Endothelial cell of umbilical vein (primary cell): ENCODE data around the gene DSCAML1. TPM values are rescaled to one million over a fixed set of nuclear protein-coding genes. Genes with fewer than 3 reads are reported as not detected.

Experiments used
- BruUV-seq: library from RNA; stranded (reverse); fragments of 400-500 nt; replicated peaks from 2 replicates; lab custom pipeline; 2021; lab: Mats Ljungman, UMichigan
- CTCF ChIA-PET: fragments of 300-600, 350-600 bp; sonication (Branson Sonifier 250); formaldehyde crosslinking; loops from one replicate; lab custom pipeline; 2021; ENCODE audit warnings: antibody characterized with exemption, inconsistent platforms; lab: Charles Lee
- POLR2A ChIA-PET: fragments of 300-600, 350-600 bp; sonication (Branson Sonifier 250); formaldehyde crosslinking; loops from one replicate; lab custom pipeline; 2021; ENCODE audit warnings: antibody characterized with exemption, inconsistent platforms; lab: Charles Lee
- DNase-seq: peaks from one replicate; pipeline ENCODE4 v3.0.0-alpha.2; 2011; ENCODE audit warnings: low read depth, low spot score
- FAIRE-seq: peaks from 2 replicates; lab custom pipeline; 2011; peaks lifted over from hg19 to GRCh38; lab: Jason Lieb, UNC
- H2AFZ ChIP-seq: 2 replicates; pipeline ENCODE4 v1.6.0; 2012; ENCODE audit warnings: low read depth, low read length, control low read depth, inconsistent platforms
- H3K27ac ChIP-seq: 2 replicates; pipeline ENCODE4 v1.5.1; 2011; ENCODE audit warnings: low read depth, mild to moderate bottlenecking, control low read depth, low read length, moderate library complexity; ENCODE audit not compliant: insufficient read depth
- H3K27me3 ChIP-seq, 2 experiments: 2 replicates each; pipeline versions ENCODE4 v1.6.0 to v1.6.1; 2011; ENCODE audit warnings: low read length in 2 of 2, mixed read lengths in 1 of 2; ENCODE audit not compliant: control insufficient read depth in 2 of 2, insufficient read depth in 2 of 2
- H3K36me3 ChIP-seq, 2 experiments: 2 replicates in 1 of 2; 3 replicates in 1 of 2; pipeline ENCODE4 v1.5.1; 2011; ENCODE audit warnings: low read length in 2 of 2, mild to moderate bottlenecking in 1 of 2, moderate library complexity in 1 of 2; ENCODE audit not compliant: control insufficient read depth in 2 of 2, insufficient read depth in 2 of 2; ENCODE audit errors: extremely low read depth in 1 of 2
- H3K4me1 ChIP-seq: 3 replicates; pipeline ENCODE4 v1.5.1; 2011; ENCODE audit warnings: mild to moderate bottlenecking, low read length; ENCODE audit not compliant: control insufficient read depth, insufficient read depth; ENCODE audit errors: extremely low read depth
- H3K4me2 ChIP-seq: 2 replicates; pipeline ENCODE4 v1.6.1; 2011; ENCODE audit warnings: low read length, control low read depth, mixed read lengths; ENCODE audit not compliant: insufficient read depth
- H3K4me3 ChIP-seq, 3 experiments: fragments of 200-600 bp in 1 of 3; sonication (generic), shearing (Covaris generic) in 1 of 3; replicated peaks in 1 of 3; 2 replicates each; pipeline ENCODE4 v1.5.1; 2011 to 2016; ENCODE audit warnings: control low read depth in 3 of 3, low read length in 3 of 3, mild to moderate bottlenecking in 2 of 3, inconsistent platforms in 1 of 3, low read depth in 1 of 3, moderate library complexity in 1 of 3; ENCODE audit not compliant: insufficient read depth in 1 of 3
- H3K79me2 ChIP-seq: 2 replicates; pipeline ENCODE4 v1.6.0; 2012; ENCODE audit warnings: low read length, inconsistent platforms; ENCODE audit not compliant: control insufficient read depth, insufficient read depth
- H3K9ac ChIP-seq: replicated peaks from 2 replicates; pipeline ENCODE3; 2011; ENCODE audit warnings: low read length, control low read depth; ENCODE audit not compliant: insufficient read depth; ENCODE audit errors: extremely low read depth
- H3K9me1 ChIP-seq: replicated peaks from 3 replicates; pipeline ENCODE4 v1.6.0; 2011; ENCODE audit warnings: mild to moderate bottlenecking, low read length; ENCODE audit not compliant: control insufficient read depth, insufficient read depth; ENCODE audit errors: extremely low read depth
- H3K9me3 ChIP-seq: replicated peaks from 2 replicates; pipeline ENCODE4 v1.5.1; 2012; ENCODE audit warnings: low read length, inconsistent platforms; ENCODE audit not compliant: control insufficient read depth, insufficient read depth
- H4K20me1 ChIP-seq: replicated peaks from 2 replicates; pipeline ENCODE3; 2011; ENCODE audit warnings: mild to moderate bottlenecking, low read length; ENCODE audit not compliant: control insufficient read depth, insufficient read depth; ENCODE audit errors: extremely low read depth
- CTCF ChIP-seq, 2 donors: IDR thresholded peaks; 1 replicate in 1 of 2; 2 replicates in 1 of 2; pipeline ENCODE4 v1.5.1; 2011; ENCODE audit warnings: low read length in 2 of 2, mild to moderate bottlenecking in 2 of 2, moderate library complexity in 2 of 2, control low read depth in 1 of 2, inconsistent platforms in 1 of 2, low read depth in 1 of 2; ENCODE audit not compliant: insufficient read depth in 1 of 2; ENCODE audit errors: extremely low read depth in 1 of 2
- EZH2 ChIP-seq: IDR thresholded peaks from 2 replicates; pipeline ENCODE4 v1.6.1; 2012; ENCODE audit warnings: borderline replicate concordance, low read depth, mild to moderate bottlenecking, moderate library complexity, low read length, inconsistent platforms; ENCODE audit not compliant: severe bottlenecking
- FOS ChIP-seq: IDR thresholded peaks from 2 replicates; pipeline ENCODE4 v1.6.1; 2011; ENCODE audit warnings: mild to moderate bottlenecking, low read length, moderate library complexity, borderline replicate concordance; ENCODE audit not compliant: insufficient read depth
- GATA2 ChIP-seq: IDR thresholded peaks from 2 replicates; pipeline ENCODE4 v1.7.0; 2011; ENCODE audit warnings: low read depth, mild to moderate bottlenecking, moderate library complexity, mixed read lengths, low read length; ENCODE audit not compliant: insufficient read length, insufficient read depth
- JUN ChIP-seq: IDR thresholded peaks from 2 replicates; pipeline ENCODE4 v1.6.1; 2011; ENCODE audit warnings: borderline replicate concordance, low read depth; ENCODE audit not compliant: insufficient read length, insufficient read depth
- MAX ChIP-seq: IDR thresholded peaks from 2 replicates; pipeline ENCODE4 v1.6.1; 2011; ENCODE audit not compliant: insufficient read depth, insufficient read length
- MYC ChIP-seq: IDR thresholded peaks from one replicate; pipeline ENCODE4 v1.6.1; 2011; ENCODE audit warnings: mild to moderate bottlenecking, low read depth, low read length
- POLR2A ChIP-seq: IDR thresholded peaks from 2 replicates; pipeline ENCODE4 v1.6.1; 2012; ENCODE audit warnings: low read depth, mild to moderate bottlenecking, control low read depth, low read length
- POLR2AphosphoS5 ChIP-seq: IDR thresholded peaks from 2 replicates; pipeline ENCODE4 v1.6.1; 2012; ENCODE audit warnings: low read depth, mild to moderate bottlenecking, control low read depth, low read length, moderate library complexity; ENCODE audit not compliant: insufficient read depth
- dilution Hi-C: fragments of 300-500 bp; cut with MboI; formaldehyde crosslinking; loops from one replicate; pipeline ENCODE4 v1.15.0; 2019; ENCODE audit warnings: low sequenced_read_pairs; ENCODE audit not compliant: extremely low pct_ligation_motif_present
- intact Hi-C: fragments of 100-400 bp; cut with micrococcal nuclease; formaldehyde crosslinking; loops from one replicate; pipeline ENCODE4 v1.10.0; 2022
- polyA plus RNA-seq, 4 experiments: library from polyadenylated mRNA; depleted of rRNA in 3 of 4; stranded (reverse) in 3 of 4; unstranded in 1 of 4; fragments of >200 nt; gene quantifications; 2 replicates each; pipeline versions ENCODE4 v1.2.1 to v1.2.3, GENCODE V29; 2011 to 2012; ENCODE audit warnings: missing spikeins in 1 of 4
- total RNA-seq: library from RNA; stranded (reverse); gene quantifications from 2 replicates; pipeline ENCODE4 v1.2.3, GENCODE V29; 2021

The DSCAML1 gene
- total and polyA plus RNA-seq, 2 donors (not counting 3 experiments of a cell fraction or from before 2014, with no cell fraction given): not detected

- dilution Hi-C loops: no loop called here
- CTCF ChIA-PET: no interaction called here
These were observed 232.7 kb downstream of the DSCAML1 start for GRCh38 chr11:117564321-117564720.

More at GRCh38 chr11:117564321-117564720, 232.7 kb downstream of the DSCAML1 start:
- BruUV-seq: no TSS peak
- Histone ChIP-seq H3K4me2 (no peak overlapping the region), H3K36me3 (no peaks in the 10 kb centered on the region), H3K27me3 (no peaks in the 10 kb centered on the region), H3K9me1 (no peaks in the 10 kb centered on the region), H3K4me1 (no peaks in the 10 kb centered on the region), H3K27ac (no peak overlapping the region), H3K9me3 (no peaks in the 10 kb centered on the region), H3K9ac (no peak overlapping the region), H3K4me3 (no peak overlapping the region), H3K79me2 (no peaks in the 10 kb centered on the region), H2AFZ (no peak overlapping the region), H4K20me1 (no peaks in the 10 kb centered on the region)
- intact Hi-C loops: no loop called here
- FAIRE-seq (no peak), DNase-seq (no peak)
- POLR2A ChIA-PET: no interaction called here
- TF ChIP-seq JUN (no peak), FOS (no peak), MYC (no peak), CTCF (IDR thresholded peaks at IDR 0.05; ENCODE audit: extremely low read depth in 1 of 2, insufficient read depth in 1 of 2, low read depth in 1 of 2, low read length in 2 of 2) (no peak), MAX (no peak), GATA2 (no peak), EZH2 (no peak), POLR2A (no peak), POLR2AphosphoS5 (no peak)
